T-helper 2 cell treated with Interferon-gamma antibody and Interleukin-4, amounts not matched to agents 5 μg/mL and 100 μg/mL, for 36 hours (primary cell): ENCODE results near the gene CHMP1B.
"Not testable (repeated sequence)": the region's sequence is repeated elsewhere in the genome, so short reads cannot be mapped to it uniquely, and the experiment has no call there.

Experiments
- DNase-seq: peaks from one replicate; pipeline ENCODE4 v3.0.0; 2021; ENCODE audit warnings: low spot score
- H3K27ac Mint-ChIP-seq: one replicate; pipeline ENCODE4 v1.8.0; 2021; ENCODE audit warnings: mild to moderate bottlenecking, mixed read lengths
- H3K27me3 Mint-ChIP-seq: one replicate; pipeline ENCODE4 v1.8.0; 2021; ENCODE audit warnings: low read depth, mixed read lengths
- H3K36me3 Mint-ChIP-seq: one replicate; pipeline ENCODE4 v1.8.0; 2021; ENCODE audit warnings: low read depth, mixed read lengths
- H3K4me1 Mint-ChIP-seq: one replicate; pipeline ENCODE4 v1.8.0; 2021; ENCODE audit warnings: low read depth, mixed read lengths
- H3K4me3 Mint-ChIP-seq: one replicate; pipeline ENCODE4 v1.8.0; 2022; ENCODE audit warnings: mild to moderate bottlenecking, moderate library complexity, mixed read lengths
- H3K9me3 Mint-ChIP-seq: one replicate; pipeline ENCODE4 v1.8.0; 2021; ENCODE audit warnings: mixed read lengths

CHMP1B gene

DNA sequence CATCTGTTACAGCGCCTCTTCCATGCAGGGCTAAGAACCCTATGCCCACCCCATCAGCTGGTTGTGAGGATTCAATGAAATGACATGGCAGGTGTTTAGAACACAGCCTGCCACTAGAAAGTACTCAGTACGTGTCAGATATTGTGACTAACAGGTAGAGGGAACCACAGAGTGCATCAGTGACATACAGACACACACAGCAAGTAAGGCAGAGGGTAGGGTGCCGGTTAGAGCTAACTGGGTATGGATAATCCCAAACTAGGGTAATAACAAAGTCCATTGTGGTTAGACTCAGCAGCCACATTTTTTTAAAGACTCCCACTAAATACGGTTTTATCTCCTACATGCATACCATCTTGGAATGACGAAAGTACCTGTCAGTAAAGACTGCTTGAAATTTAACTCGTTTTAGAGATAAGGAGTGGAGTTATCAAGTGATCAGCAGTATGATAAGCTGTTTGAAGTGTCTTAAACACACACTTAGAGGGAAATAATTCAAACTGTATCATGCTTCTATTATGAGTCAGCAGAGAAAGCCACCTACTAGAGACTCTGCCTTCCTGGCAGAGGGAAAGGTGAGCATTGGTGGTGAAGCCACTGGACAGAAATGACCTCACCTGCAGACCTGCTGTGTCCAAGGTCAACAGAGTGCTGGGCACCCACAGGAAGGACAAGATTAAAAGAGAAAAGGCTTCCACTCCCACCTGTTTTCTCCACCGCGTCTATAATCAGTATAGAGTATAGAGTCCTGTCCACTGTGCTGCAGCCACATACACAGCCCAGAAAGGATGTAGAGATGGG, 36.3 kb downstream of the CHMP1B start:
- Mint-ChIP-seq H3K9me3 (no peaks in the 10 kb centered on the region), H3K4me3 (peak overlapping the region; percentile 34), H3K27ac (peak overlapping the region; percentile 68), H3K36me3 (peaks cover 43% of the 10 kb centered on the region), H3K4me1 (peaks cover 22% of the 10 kb centered on the region), H3K27me3 (no peaks in the 10 kb centered on the region)
- peak; percentile 28 for DNase-seq

DNA sequence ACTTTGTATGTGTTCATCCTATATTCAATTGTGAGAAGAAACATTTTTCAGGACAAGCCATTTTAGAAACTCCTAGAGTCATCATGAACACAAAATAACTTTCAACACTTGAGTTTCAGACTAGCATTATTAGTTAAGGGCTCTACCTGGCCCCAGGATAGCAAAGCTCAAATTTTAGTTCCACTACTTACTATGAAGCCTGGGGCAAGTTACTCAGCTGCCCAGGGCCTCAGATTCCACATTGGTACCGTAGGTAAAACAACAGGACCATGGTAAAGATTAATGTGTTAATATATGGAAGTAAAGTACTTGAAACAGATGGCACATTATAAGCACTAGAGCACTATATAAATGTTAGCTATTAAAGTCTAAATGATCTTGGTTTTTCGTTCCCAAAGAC, 37.5 kb downstream of the CHMP1B start:
- DNase-seq, result no peak
- Mint-ChIP-seq H3K36me3 (peaks cover 49% of the 10 kb centered on the region), H3K27ac (no peak overlapping the region), H3K9me3 (no peaks in the 10 kb centered on the region), H3K27me3 (no peaks in the 10 kb centered on the region), H3K4me3 (no peak overlapping the region), H3K4me1 (peaks cover 21% of the 10 kb centered on the region)

- Mint-ChIP-seq H3K36me3 (peaks cover 52% of the 10 kb centered on the region), H3K27ac (no peak overlapping the region), H3K9me3 (no peaks in the 10 kb centered on the region), H3K4me3 (no peak overlapping the region), H3K4me1 (peaks cover 20% of the 10 kb centered on the region), H3K27me3 (no peaks in the 10 kb centered on the region)
- no peak for DNase-seq
Measured at GRCh38 chr18:11889284-11889683, 38.1 kb downstream of the CHMP1B start.

DNA sequence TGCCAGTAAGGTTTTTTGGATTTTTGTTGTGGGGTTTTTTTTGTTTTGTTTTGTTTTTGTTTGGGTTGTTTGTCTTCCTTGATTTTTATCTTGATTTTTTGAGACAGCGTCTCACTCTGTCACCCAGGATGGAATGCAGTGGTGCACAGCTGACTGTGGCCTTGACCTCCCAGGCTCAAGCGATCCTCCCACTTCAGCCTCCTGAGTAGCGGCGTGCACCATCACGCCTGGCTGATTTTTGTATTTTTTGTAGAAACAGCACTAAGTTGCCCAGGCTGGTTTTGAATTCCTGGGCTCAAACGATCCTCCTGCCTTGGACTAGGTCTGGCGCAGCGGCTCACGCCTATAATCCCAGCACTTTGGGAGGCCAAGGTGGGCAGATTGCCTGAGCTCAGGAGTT, 40.5 kb downstream of the CHMP1B start:
- H3K36me3 Mint-ChIP-seq, result peaks cover 48% of the 10 kb centered on the region
- no peak overlapping the region for H3K27ac Mint-ChIP-seq
- peaks cover 17% of the 10 kb centered on the region for H3K4me1 Mint-ChIP-seq
- H3K9me3 Mint-ChIP-seq, result no peaks in the 10 kb centered on the region
- no peak overlapping the region for H3K4me3 Mint-ChIP-seq
- no peaks in the 10 kb centered on the region for H3K27me3 Mint-ChIP-seq
- DNase-seq, result no peak

DNA sequence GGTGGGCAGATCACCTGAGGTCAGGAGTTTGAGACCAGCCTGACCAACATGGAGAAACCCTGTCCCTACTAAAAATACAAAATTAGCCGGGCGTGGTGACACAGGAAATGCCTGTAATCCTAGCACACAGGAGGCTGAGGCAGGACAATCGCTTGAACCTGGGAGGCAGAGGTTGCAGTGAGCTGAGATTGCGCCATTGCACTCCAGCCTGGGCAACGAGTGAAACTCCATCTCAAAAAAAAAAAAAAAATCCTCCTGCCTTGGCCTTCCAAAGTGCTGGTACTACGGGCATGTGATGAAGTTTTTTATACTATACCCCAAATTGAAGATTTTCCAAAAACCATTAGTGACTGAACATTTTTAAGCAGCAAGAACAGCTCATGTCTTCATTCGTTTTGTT, 41.2 kb downstream of the CHMP1B start:
- H3K4me3 Mint-ChIP-seq, H3K27me3 Mint-ChIP-seq, DNase-seq, H3K27ac Mint-ChIP-seq, H3K9me3 Mint-ChIP-seq: not testable (repeated sequence)
- Mint-ChIP-seq H3K4me1 (peaks cover 11% of the 10 kb centered on the region), H3K36me3 (peaks cover 47% of the 10 kb centered on the region)

- no peaks in the 10 kb centered on the region for H3K9me3 Mint-ChIP-seq
- no peak overlapping the region for H3K4me3 Mint-ChIP-seq
- DNase-seq, result no peak
- no peaks in the 10 kb centered on the region for H3K27me3 Mint-ChIP-seq
- H3K36me3 Mint-ChIP-seq, result peaks cover 39% of the 10 kb centered on the region
- H3K27ac Mint-ChIP-seq, result no peak overlapping the region
- peaks cover 1% of the 10 kb centered on the region for H3K4me1 Mint-ChIP-seq
Measured at GRCh38 chr18:11897781-11898180, 46.6 kb downstream of the CHMP1B start.

- H3K4me3 Mint-ChIP-seq, result no peak overlapping the region
- peaks cover 34% of the 10 kb centered on the region for H3K36me3 Mint-ChIP-seq
- H3K9me3 Mint-ChIP-seq, result no peaks in the 10 kb centered on the region
- no peaks in the 10 kb centered on the region for H3K27me3 Mint-ChIP-seq
- no peak for DNase-seq
- H3K27ac Mint-ChIP-seq, result no peak overlapping the region
- H3K4me1 Mint-ChIP-seq, result peaks cover 1% of the 10 kb centered on the region
Measured at GRCh38 chr18:11899063-11899462, 47.9 kb downstream of the CHMP1B start.

GRCh38 chr18:11901826-11902438, 50.7 kb downstream of the CHMP1B start:
- Mint-ChIP-seq H3K27ac (no peak overlapping the region), H3K27me3 (no peaks in the 10 kb centered on the region), H3K4me3 (no peak overlapping the region), H3K36me3 (peaks cover 34% of the 10 kb centered on the region), H3K9me3 (no peaks in the 10 kb centered on the region), H3K4me1 (peaks cover 6% of the 10 kb centered on the region)
- no peak for DNase-seq

GRCh38 chr18:11902522-11903292, 51.5 kb downstream of the CHMP1B start:
- no peak for DNase-seq
- H3K27me3 Mint-ChIP-seq, result no peaks in the 10 kb centered on the region
- H3K4me3 Mint-ChIP-seq, result no peak overlapping the region
- no peak overlapping the region for H3K27ac Mint-ChIP-seq
- no peaks in the 10 kb centered on the region for H3K9me3 Mint-ChIP-seq
- peaks cover 36% of the 10 kb centered on the region for H3K36me3 Mint-ChIP-seq
- H3K4me1 Mint-ChIP-seq, result peaks cover 10% of the 10 kb centered on the region
